G401.6 (cell line): Measurements from ENCODE around the gene CLINT1.
"Not testable (repeated sequence)": the region's sequence is repeated elsewhere in the genome, so short reads cannot be mapped to it uniquely, and the experiment has no call there.

ENCODE experiments used
- FAIRE-seq: peaks from 2 replicates; lab custom pipeline; 2012; peaks lifted over from hg19 to GRCh38; lab: Jason Lieb, UNC

The CLINT1 gene

DNA sequence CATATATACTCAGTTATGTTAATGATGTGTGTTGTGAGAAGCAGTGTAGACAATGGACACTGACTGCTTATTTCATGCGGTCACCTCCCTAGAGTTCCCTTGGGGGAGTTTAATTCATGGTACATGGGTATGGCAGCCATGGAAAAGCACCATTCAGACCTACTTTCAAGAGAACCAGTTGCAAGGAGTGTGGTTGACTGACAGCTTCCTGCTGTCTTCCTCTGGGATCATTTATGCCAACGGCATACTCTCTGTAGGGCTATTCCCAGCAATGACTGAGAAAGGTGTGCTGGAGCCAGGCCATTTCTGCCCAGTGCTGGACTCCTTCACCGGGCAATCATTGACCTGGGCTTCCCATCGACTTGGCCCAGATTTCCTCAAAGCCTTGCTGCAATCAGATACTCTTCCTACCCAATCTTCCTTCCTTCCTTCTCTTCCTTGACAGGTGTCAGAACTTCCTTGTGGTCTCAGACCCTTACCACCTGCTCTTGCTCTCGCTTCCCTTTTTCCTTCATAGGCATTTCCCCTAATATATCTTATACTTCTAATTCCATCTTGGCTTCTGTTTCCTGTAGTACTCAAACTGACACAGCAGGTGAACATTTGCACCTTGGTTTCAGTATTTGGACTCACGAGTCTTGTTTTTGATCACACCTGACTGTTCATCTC, 3.4 kb upstream of the CLINT1 start:
- FAIRE-seq: no peak

DNA sequence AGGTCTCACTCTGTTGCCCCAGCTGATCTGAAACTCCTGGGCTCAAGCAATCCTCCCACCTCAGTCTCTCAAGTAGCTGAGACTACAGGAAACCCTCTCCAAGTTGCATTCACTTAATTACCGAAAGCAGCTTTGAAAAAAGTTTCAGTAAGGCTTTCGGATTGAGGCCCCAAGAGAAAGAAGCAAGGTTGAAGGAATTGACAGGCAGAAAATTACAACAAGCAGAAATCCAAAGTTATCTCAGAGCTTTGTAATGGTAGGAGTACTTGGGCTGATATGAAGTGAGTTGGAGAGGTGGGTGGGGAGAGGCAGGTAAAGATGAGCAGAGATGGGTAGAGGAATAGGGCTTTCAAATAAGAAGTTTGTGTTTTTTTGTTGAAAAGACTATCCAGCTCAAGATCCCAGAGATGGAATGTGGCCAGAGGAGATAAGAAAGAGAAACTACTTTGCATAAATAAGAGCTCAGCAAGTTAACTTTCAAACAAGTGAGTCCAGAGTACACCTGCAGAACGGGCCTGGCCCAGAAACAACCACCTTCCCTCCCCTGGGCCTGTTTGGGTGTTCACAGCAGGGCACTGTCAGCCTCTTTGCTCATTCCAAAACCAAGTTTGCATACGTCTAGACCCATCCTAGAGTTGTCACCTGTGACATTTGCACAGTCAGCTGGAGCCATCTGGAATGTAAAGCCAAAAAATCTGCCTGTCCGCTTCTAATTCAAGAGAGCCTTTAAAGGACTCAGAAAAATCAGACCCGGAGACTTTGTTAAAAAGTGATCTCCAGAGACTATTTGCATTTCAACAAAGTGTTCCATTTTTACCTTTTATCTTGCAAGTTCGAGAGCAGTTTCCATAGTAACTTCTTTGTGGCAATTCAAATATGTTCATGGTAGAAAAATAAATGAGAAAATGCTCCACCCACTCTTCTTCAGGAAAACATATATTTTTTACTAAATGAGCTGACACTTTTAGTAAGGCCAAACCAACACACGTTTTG, 2.2 kb upstream of the CLINT1 start:
- no peak for FAIRE-seq

DNA sequence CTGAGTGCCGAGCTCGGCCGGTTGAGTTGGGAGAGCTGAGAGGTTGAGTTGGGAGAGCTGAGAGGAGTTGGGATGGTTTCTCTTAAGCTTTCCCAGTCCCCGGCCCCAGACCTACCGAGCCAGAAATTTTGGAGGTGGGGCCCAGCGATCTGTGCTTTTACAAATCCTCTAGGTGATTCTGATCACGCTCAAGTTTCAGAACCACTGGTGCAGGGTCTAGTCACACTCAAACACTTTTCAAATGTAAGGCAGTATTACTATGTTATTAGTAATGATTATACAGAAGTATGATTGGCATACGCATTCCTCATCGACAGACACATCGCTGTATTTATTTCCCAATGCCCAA, 256 bp upstream of the CLINT1 start:
- FAIRE-seq: no peak

DNA sequence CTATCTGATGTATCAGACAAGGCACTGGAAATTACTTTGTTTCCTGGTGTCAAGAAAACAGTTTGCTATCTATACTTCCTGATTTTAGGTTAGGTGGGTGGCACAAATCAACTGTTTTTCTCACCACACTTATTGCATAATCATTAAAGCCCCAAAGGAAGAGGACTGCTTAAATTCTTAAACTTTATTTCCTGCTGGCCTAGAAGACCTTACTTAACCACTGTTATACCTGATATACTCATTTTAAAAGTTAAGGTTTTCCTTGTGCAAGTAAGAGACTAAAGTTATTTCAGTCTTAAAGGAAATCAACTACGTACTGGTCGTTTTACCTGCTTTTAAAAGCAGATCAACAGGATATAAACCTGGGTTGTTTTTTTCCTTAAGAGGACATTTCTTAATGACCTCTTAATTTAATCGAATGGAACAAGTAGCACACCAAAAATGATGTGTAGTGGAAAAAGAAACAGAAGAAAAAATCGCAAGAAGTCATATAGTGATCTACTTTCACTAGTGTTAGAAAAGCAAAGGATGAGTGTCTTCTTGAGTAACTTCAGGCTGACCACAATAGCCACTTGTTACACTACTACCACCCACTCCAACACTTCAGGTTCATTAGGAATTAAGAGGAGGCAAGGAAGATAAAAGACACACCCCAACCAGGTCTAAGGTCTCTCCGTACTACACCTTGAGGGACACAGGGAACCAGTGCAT, 974 bp downstream of the CLINT1 start:
- FAIRE-seq: no peak

DNA sequence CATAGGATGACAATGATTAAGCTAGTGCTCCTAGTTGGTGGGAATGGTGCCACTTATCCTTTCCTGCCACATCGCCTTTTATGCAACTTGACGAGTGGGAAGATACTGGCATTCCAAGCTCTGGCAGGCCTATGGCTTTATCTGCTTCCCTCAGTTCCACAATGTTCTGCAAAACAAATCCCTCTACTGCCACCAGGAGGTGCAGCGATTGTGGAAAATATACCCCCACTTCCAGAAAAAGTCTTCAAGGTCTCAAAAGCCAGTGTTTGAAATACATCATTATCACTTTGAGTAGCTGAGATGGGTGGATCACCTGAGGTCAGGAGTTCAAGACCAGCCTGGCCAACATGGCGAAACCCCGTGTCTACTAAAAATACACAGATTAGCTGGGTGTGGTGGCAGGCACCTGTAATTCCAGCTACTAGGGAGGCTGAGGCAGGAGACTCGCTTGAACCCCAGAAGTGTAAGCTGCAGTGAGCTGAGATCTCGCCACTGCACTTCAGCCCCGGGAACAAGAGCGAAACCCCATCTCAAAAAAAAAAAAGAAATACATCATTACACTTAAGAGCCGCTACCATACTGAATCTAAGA, 3.4 kb downstream of the CLINT1 start:
- FAIRE-seq: no peak

DNA sequence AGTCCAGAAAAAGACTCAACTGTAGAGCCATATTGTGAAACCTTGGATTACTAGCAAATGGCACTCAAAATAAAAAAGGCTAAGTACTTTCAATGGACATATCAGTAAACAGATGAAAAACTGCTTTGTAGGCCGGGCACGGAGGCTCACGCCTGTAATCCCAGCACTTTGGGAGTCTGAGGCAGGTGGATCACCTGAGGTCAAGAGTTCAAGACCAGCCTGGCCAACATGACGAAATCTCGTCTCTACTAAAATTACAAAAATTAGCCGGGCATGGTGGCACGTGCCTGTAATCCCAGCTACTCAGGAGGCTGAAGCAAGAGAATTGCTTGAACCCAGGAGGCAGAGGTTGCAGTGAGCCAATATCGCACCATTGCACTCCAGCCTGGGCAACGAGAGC, 5.6 kb downstream of the CLINT1 start:
- not testable (repeated sequence) for FAIRE-seq

DNA sequence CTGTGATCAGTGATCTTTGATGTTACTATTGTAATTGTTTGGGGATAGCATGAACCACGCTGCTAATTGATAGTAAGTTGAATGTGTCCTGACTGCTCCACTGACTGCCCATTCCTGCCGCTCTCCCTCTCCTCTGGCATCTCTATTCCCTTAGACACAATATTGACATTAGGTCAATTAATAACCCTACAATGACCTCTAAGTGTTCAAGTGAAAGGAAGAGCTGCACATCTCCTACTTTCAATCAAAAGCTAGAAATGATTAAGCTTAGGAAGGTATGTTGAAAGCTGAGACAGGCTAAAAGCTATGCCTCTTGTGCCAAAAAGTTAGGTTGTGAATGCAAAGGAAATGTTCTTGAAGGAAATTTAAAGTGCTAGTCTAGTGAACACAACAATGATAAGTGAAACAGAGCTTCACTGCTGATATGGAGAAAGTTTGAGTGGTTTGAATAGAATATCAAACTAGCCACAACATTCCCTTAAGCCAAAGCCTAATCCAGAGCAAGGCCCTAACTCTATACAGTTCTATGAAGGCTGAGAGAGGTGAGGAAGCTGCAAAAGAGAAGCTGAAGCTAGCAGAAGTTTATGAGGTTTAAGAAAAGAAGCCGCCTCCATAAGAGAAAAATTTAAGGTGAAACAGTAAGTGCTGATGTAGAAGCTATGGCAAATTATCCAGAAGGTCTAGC, 12.9 kb downstream of the CLINT1 start:
- no peak for FAIRE-seq

DNA sequence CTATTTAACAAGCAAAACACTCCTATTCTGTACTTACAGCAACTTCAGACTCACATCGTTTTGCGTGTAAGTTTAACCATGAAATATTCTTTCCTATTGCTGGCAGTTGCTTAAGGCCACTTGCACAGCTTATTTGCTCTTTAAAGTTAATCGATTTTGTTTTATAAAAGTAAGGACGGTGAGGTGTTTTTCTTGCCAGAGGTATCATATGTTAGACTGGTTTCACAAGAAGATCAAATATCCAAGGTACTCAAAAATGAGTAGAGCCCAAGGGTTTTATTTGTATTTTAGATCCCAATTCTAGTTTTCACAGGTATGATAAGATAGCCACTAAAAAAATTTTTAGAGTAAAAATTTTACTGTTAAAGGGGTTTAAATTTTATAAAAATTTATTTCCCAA, 16.2 kb downstream of the CLINT1 start:
- no peak for FAIRE-seq

DNA sequence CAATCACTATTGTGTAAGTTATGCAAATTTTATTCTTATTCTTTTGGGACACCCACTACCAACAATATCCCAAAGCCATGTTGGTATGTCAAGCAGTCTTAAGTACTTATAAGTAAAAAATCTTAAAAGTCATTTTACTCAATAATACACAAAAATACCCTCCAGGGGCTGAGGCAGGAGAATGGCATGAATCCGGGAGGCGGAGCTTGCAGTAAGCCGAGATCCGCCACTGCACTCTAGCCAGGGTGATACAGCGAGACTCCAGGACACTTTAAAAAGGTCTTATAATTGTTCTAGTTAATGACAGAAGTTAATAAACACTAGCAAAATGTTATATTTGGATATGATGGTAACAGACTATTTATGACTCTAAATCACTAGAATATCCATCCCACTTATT, 16.8 kb downstream of the CLINT1 start:
- FAIRE-seq: no peak

DNA sequence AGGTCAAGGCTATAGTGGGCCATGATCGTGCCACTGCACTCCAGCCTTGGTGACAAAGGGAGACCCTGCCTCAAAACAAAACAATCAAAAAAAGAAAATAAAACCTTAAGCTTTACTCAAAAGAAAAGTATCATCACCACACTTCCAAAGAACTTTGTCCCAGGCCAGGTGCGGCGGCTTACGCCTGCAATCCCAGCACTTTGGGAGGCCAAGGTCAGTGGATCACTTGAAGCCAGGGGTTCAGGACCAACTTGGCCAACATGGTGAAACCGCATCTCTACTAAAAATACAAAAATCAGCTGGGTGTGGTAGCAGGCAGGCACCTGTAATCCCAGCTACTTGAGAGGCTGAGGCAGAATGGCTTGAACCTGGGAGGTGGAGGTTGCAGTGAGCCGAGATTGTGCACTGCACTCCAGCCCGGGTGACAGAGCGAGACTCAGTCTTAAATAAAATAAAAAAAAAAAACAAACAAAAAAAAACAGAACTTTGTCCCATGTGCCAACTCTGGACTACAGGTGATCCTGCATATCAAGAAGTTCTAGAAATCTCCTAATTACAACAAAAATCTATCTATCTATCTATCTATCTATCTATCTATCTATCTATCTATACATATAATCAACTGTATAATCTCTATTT, 19.7 kb downstream of the CLINT1 start:
- no peak for FAIRE-seq

DNA sequence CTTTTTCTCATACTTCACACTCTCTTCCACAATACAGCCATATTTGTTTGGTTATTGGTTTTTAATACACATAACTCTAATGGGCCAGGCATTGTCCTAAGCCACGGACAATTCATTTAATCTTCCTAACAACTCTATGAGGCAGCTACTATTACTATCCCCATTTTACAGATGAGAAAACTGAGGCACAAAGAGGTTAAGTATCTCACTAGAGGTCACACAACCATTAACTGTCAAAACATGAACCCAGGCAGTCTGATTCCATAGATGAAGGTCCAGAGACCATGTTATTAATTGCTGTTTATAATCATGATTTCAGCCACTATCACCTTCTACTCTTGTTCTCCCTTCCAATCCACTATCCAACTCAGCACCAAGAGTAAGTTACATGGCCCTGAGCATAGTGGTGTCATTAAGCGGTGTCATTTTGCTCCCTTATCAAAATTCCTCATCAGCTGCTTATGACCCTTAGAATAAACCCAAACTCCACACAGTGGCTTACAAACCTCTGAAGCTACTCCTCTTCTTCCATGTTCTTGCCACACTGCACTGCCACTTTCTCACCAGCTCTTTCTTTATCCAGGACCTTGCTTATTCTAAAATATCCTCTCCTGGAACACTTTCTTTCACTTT, 22.7 kb downstream of the CLINT1 start:
- FAIRE-seq: no peak

DNA sequence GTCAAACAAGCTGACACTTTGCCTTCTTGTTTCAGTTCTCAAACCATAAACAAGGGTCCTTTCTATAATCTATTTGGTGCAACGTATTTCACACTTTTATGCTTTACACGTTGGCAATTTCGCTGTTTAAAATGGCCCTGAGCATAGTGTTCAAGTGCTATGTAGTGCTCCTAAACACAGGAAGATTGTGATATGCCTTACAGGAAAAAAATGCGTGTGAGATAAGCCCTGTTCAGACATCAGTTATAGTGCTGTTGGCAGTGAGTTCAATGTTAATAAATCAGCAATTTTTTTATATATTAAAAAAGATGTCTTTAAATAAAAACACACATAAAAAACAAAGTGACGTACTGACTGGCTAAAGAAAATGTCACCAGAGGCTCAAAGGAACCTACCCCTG, 23.9 kb downstream of the CLINT1 start:
- FAIRE-seq: no peak

DNA sequence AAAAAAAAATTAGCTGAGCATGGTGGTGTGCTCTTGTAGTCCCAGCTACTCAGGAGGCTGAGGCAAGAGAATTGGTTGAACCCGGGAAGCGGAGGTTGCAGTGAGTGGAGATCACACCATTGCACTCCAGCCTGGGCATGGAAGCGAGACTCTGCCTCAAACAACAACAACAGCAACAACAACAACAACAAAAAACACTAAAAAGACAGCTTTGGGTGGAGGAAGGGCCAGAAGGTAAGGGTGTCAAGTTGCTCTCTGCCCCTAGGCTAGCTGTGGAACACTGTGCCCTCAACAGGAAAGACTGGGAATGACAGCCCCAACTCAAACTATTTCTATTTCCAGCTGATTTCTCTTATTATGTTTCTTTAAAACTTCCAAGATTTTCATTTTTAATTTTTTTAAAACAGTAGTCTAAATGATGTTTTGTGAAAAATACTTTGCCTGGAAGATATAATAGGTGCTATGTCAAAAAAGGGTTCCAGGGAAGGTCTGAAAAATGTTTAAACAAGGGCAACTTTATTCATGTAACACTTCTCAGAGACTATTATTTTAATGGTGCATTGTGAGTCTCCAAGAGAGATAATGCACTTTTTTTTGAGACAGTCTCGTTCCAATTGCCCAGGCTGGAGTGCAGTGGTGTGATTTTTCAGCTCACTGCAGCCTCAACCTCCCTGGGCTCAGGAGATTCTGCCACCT, 29.9 kb downstream of the CLINT1 start:
- FAIRE-seq: peak; percentile 73

DNA sequence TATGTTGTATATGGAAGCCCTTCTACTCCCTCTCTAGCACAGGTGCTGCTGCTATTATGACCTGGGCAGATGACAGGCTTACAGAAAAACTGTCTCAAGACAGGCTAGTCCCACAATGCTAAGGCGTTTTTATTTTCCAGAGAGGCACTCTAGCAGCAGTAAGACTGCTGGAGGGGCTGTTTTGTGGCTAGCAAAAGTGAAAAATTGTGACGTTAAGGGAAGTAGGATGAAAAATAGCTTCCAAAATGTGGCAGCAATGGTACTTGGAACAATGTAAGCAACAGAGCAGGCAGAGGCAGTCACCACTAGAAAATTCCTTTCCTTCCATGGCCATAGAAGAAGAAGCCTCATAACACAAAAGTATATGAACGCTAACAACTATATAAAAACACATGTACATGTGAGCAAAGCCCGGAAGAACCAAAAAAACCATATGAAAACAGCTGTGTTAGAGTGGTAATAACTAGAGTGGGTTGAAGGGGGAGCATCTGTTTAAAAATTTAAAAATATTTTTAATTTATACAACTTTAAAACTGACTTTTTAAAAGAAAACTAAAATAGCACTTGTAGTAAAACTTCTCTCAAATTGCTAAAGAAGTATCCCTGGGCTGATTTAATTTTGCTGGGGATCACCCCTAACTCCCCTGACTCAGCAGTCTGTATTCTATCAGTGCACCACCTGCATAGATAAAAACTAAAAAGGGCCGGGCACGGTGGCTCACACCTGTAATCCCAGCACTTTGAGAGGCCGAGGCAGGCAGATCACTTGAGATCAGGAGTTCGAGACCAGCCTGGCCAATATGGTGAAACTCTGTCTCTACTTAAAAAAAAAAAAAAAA, 30.6 kb downstream of the CLINT1 start:
- no peak for FAIRE-seq

DNA sequence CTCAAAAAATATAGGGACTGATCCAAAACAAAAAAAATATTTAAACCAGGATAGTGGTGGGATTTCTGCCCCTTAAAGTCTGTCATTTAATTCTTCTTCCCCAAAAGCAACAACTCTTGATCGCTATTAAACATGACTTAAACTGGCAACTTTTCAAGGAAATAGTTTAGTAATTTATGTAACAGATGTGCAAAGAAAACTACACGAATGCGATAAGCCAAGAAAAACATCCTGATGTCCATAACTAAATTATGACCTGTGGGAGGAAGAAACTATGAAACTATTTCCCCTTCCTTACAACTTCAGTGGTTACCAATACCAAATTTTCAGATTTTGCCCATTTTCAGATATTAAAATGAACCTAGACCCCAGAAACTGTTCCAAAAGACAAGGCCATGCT, 31.5 kb downstream of the CLINT1 start:
- no peak for FAIRE-seq

DNA sequence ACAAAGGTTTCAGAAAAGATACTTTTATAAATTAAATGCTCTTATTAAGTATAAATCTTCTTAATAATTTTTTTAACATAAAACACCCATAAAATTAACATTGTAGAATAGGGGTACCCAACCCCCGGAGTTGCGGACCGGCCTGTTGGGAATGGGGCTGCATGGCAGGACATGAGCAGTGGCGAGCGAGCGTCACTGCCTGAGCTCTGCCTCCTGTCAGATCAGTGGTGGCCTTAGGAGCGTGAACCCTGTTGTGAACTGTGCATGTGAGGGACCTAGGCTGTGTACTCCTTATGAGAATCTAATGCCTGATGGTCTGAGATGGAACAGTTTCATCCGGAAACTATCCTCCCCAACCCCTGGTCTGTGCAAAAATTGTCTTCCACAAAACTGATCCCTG, 35.3 kb downstream of the CLINT1 start:
- FAIRE-seq: no peak

DNA sequence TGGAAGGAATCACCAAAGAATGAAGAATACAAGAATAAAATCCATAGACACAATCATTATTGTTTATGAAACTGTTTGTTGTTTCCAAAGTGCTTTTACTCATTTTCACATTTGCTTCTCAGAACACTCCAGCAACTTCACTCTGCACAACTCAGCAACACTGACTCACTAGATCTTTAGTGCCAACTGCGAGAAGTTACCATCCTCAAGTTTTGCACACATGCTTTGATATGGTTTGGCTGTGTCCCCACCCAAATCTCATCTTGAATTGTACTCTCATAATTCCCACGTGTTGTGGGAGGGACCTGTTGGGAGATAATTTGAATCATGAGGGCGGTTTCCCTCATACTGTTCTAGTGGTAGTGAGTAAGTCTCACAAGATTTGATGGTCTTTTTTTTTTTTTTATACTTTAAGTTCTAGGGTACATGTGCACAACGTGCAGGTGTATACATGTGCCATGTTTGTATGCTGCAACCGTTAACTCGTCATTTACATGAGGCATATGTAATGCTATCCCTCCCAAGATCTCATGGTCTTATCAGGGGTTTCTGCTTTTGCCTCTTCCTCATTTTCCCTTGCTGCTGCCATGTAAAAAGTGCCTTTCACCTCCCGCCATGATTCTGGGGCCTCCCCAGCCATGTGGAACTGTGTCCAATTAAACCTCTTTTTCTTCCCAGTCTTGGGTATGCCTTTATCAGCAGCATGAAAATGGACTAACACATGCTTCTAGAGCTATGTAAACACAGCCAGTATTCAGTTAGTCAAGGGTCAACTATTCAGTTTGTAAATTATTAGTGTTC, 36.9 kb downstream of the CLINT1 start:
- FAIRE-seq: no peak

DNA sequence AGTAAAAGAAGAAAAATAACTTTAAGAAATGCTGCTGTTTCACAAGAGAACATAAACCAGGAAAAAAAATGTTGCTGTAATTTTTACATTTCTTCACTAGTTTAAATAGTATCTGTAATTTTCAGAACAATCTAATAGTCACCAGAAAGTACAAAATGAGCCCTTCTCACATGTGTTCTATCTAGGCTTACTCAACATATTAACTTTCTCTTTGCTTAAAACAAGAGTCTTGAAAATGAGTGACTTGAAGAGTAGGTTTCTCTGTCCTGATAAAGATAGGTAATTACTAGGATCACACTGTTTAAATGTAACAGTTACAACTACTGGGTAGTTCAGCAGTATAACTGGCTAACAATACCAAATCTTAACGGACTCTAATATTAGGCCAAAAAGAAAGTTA, 37.5 kb downstream of the CLINT1 start:
- FAIRE-seq: no peak
